DND-41 (cell line): Measurements from ENCODE around the gene SRP68.

ENCODE experiments used
- CTCF ChIP-seq: IDR thresholded peaks from 2 replicates; pipeline ENCODE4 v1.5.1; 2012; ENCODE audit warnings: borderline replicate concordance, low read length, moderate library complexity, mild to moderate bottlenecking; ENCODE audit not compliant: poor library complexity, severe bottlenecking; ENCODE audit errors: extremely low read depth
- EZH2 ChIP-seq: IDR thresholded peaks from 3 replicates; pipeline ENCODE4 v1.6.1; 2012; ENCODE audit warnings: borderline replicate concordance, low read depth, mild to moderate bottlenecking, moderate library complexity, low read length, inconsistent platforms; ENCODE audit not compliant: severe bottlenecking

DNA sequence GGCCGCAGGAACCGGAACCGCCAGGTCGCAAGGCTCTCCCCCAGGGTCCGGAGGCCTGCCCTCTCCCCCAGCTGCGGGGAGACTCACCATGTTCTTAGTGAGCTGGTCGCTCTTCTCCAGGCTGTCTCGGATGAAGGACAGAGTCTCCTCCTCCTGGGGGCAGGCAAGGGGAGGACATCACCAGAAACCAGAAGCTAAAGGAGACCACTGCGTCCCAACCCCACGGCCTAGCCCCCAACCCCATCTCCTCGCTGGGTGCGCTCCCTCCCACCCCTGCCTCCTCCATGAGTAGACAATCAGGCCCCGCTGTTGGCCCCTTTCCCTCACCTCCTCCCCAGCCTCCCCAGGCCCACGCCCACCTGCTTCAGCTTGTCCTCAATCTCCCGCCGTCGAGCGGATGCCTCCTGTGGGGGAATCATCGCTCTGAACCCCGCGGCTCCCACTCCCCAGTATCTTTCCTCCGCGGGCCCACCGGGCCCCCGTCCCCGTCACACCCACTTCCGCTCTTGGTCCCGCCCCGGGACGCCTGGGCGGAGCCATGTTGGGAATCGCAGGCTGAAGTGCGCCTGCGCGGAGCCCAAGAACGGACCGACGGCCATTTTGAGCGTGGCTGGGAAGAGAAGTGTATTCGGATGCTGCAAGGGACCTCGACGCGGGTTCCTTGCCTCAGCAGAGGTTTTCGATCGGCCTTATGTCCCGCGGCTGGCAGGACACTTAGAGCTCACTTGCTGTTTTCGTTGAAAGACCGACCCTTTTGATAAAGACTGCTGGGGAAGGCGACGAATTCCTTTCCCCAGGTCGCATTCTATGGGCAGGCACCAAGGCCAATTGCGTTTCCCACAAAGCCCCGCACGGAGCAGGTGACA, 31.2 kb upstream of the SRP68 start, which contains the start of gene EXOC7:
- no peak for TF ChIP-seq EZH2
- TF ChIP-seq CTCF = no peak
